GM21529 (cell line): ENCODE data around the gene ZNF446.
A peak's percentile ranks its signal among the peaks of the same experiment; 100 is the strongest.
"Not testable (repeated sequence)": the region's sequence is repeated elsewhere in the genome, so short reads cannot be mapped to it uniquely, and the experiment has no call there.

Source experiments
- ATAC-seq: cut with Tn5 transposase; IDR thresholded peaks from one replicate; pipeline ENCODE4 v1.9.1; 2021; ENCODE audit not compliant: unreplicated experiment

Gene ZNF446

DNA sequence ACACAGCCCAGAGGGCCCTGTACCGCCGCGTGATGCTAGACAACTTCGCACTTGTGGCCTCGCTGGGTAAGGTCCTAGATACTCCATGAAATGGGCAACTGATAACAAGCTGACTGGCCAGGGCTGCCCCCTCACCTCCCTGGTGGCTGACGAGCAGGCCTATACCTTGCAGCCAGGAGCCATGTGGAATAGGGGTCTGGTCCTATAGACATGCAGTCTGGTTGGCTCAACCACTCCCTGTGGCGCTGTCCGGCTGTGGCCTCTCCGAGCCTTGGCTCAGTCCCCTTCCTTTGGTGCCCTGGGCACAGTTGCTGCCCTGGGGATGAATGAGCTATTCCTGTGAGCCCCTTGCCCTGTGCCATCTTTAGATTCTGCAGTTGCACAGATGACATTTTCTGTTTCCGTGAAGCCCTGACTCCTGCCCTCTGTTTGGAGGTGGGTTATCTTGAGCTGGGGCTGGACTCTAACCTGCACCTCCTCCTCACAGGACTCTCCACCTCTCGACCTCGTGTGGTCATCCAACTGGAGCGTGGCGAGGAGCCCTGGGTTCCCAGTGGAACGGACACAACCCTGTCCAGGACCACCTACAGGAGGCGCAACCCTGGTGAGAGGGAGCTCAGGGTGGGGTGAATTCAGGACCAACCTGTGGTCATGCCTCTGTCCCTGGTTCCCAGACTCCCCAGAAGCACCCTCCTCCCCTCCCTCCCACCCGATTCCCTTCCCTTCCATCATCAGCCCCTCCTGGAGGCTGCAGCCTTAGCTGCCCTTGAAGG is 6.7 kb upstream of the ZNF446 start:
- no peak for ATAC-seq

DNA sequence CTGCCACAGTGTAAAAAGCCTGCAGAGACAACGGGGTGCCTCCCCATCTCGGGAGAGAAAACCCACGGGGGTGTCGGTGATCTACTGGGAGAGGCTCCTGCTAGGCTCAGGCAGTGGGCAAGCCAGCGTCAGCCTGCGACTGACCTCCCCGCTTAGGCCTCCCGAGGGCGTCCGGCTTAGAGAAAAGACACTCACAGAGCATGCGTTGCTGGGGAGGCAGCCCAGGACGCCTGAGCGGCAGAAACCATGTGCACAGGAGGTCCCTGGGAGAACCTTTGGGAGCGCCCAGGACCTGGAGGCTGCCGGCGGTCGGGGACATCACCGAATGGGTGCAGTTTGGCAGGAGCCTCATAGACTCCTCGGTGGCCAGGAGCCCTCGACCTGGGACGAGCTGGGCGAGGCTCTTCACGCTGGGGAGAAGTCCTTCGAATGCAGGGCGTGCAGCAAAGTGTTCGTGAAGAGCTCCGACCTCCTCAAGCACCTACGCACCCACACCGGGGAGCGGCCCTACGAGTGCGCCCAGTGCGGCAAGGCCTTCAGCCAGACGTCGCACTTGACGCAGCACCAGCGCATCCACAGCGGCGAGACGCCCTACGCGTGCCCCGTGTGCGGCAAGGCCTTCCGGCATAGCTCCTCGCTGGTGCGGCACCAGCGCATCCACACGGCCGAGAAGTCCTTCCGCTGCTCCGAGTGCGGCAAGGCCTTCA is 5.2 kb upstream of the ZNF446 start:
- not testable (repeated sequence) for ATAC-seq

DNA sequence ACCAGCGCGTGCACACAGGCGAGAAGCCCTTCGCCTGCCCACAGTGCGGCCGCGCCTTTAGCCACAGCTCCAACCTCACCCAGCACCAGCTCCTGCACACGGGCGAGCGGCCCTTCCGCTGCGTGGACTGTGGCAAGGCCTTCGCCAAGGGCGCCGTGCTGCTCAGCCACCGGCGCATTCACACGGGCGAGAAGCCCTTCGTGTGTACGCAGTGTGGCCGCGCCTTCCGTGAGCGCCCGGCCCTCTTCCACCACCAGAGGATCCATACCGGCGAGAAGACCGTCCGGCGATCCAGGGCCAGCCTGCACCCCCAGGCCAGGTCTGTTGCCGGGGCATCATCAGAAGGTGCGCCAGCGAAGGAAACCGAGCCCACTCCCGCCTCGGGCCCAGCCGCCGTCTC is 4.4 kb upstream of the ZNF446 start:
- no peak for ATAC-seq

DNA sequence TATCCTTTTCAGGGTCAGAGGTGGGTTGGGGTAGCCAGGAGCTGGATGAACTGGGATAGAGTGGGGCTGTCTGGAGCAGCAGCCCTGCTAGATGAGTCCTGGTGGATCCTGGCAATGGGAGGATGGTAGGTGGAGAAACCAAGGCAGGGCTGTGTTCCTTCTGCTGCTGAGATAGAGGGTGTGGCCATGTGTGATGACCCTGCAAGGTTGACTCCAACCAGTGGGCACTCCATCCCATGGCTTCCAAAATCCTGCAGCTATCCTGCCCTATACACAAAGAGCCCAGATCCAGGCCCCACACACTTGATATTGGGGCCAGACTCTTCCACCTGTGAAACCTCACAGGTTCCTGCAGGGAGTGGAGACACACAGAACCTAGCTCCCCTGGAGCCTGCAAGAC is 2.4 kb upstream of the ZNF446 start:
- no peak for ATAC-seq

DNA sequence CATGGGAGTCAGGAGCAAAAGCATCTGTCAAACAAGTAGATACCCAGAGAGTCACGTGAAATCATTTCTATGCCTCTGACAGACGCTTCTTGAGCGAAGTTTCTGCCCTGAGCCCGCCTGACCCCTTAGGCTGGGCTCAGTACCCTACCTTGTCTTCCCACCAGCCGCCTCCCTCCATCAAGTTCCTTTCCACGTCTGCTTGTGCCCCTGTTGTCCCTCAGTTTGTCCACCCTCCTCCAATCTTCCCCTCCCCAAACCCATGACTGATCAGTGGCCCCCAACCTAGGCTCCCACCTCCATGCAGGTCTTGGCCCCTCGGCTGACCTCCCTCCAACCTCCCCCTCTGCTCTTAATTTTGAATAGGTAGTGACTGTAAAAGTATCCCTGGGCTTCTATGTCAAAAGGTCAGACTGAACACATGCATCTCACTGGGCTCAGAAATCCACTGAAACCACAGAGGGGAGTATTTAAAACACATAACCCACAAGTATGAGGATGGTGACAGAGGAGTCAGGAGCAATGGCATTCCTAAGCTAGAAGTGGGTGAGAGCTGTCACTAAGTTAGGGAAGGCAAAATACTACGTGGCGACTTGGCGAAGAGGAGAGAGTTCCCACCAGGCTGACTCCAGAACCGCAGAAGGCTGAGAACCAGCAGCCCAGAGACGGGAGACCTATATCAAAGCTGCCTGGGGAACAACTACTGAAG is 1.7 kb upstream of the ZNF446 start:
- no peak for ATAC-seq

DNA sequence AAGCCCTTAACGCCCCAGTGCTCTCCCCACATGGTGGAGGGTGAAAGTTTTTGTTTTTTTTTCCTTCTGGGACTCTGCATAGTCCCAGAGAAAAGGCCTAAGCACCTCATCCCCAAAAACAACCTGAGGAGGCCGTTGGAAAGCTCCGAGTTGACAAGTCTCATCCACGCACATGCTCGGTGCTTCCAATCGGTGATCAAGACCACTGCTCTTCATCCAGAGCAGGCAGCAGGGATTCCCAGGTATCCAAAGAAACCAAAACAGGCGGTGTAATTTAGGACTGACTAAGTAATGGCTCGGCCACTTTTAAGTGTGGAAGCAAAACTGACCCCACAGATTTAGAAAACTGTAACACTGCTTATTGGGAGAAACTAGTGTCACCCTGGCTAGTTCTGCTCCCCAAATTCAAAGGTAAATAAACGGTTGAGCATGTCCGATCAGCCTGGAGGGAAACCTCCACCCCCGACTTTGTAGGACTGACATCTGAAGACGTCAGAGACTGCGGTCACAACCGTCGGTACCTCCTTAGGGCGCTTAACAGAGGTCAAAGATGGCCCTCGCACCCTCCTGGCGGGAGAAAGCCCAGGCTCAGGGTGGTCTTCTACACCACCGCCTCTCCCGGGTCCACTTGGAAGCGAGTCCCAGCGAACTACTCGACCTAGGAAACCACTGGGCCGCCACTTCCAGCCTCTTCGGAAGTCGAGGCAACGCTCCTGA is 997 bp upstream of the ZNF446 start:
- ATAC-seq, result peak; percentile 5

DNA sequence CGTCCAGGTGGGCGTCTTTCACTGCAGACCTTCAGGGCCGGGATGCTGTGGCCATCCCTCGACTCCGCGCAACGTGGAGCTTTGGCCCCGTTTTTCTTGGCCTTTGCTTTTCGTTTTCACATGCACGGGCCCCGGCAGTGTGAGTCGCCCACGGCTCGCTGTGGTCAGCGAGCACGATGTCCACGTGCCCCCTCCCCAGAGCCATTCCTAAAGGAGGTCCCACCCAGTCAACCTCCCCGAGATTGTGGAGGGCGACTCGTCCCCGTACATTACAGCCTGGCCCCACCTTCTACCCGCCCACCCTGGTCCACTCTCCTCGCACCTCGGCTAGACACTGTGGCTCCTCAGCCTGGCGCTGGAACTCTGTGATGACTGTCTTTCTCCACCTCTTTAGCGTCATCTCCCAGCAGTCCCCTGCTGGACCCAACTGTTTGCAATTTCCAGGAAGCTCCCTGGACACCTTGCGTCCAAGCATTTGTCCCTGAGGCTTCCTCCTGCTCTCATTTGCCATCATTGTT is 405 bp downstream of the ZNF446 start:
- no peak for ATAC-seq

DNA sequence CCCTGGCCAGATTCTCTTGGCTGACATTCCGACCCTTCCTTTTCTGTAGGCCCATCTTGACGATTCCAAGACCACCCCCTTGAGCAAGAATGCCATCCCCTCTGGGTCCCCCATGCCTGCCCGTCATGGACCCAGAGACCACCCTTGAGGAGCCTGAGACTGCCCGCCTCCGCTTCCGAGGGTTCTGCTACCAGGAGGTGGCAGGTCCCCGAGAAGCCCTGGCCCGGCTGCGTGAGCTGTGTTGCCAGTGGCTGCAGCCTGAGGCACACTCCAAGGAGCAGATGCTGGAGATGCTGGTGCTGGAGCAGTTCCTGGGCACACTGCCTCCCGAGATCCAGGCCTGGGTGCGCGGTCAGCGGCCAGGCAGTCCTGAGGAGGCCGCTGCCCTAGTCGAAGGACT is 978 bp downstream of the ZNF446 start:
- ATAC-seq, result no peak

DNA sequence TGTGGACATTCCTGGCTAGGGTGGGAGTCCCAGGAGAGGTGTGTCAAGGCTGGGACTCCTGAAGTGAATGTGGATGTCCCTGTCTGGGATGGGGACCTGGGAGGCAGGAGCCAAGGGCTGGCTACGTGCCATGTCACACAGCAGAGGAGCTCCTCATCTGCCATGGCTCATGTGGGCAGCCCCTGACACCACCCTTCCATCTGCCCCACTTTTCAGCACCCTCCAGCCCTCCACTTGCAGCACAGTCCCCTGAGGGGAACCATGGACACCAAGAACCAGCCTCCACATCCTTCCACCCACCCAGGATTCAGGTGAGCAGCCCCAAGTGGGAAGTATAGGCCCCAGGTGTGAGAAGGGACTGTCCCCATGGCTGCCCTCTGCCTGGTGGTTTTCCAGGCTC is 1.7 kb downstream of the ZNF446 start:
- no peak for ATAC-seq

DNA sequence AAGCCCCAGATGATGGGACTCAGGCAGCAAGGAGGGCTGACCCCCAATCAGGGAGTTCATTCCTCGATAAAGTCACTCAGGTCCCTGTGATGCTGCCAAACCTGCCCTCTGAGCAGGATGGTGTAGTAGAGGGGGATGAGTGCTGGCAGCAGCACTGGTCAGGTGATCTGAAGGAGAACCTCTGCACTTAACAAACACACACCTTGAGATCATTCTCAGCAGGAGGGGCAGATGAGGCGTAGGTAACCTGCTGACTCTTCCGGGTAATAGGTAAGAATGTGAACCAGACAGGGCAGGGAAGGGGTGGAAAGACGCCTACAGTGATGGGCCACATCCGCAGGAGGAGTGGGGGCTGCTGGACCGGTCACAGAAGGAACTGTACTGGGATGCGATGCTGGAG is 3.2 kb downstream of the ZNF446 start:
- no peak for ATAC-seq

DNA sequence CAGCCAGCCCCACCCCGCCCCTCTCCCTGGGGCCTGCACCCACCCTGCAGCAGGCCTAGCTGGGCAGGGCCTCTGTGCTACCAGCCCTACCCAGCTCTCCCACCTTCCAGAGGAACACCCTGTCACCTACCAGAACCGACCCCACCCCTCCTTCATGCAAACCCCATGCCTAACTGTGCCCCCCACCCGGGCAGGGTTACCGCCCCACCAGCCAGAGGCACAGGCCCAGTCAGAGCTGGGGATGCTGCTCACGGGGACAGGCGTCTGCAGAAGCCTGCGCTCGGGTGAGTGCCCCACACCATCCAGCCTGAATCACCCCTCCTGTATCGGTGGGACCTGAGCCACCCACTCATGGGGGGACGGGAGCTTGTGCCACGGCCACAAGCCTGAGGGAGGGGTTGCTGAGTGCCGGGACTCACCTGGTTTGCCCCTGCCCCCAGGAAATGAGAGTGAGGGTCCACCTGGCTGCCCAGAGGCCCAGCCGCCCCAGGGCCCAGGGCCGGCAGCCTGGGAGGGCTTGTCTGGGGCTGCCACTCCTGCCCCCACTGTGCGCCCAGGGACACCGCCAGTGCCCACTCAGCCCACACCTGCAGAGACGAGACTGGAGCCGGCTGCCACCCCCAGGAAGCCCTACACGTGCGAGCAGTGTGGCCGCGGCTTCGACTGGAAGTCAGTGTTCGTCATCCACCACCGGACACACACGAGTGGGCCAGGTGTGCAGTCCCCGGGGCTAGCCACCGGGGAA is 3.8 kb downstream of the ZNF446 start:
- no peak for ATAC-seq

DNA sequence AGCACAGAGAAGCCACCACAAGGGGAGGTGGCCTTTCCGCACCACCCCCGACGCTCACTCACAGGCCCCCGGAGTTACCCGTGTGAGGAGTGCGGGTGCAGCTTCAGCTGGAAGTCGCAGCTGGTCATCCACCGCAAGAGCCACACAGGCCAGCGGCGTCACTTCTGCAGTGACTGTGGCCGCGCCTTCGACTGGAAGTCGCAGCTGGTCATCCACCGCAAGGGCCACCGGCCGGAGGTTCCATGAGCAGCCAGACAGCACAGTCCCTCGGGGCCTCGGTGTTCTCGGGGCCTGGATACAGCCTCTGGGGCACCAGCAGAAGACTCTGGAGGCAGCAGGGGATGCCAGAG is 4.3 kb downstream of the ZNF446 start:
- ATAC-seq, result no peak

DNA sequence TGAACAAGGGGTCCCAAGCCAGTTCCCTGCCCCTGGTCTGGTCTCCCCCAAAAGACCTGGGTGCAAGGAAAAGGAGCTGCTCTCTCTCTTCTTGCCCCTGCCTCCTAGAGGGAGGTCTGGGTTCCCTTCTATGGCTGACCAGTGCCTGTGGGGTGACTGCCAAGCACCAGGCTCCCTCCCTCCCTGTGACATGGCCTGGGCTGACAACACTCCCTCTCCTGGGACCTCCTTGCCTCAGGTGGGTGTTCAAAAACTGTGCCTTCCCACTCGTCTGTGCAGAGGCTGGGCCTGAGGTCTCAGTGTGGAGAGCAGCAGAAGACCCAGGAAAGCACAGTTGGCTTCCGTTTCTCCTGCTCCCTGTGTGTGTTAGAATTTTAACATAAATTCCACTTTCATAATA is 4.7 kb downstream of the ZNF446 start:
- ATAC-seq, result no peak

DNA sequence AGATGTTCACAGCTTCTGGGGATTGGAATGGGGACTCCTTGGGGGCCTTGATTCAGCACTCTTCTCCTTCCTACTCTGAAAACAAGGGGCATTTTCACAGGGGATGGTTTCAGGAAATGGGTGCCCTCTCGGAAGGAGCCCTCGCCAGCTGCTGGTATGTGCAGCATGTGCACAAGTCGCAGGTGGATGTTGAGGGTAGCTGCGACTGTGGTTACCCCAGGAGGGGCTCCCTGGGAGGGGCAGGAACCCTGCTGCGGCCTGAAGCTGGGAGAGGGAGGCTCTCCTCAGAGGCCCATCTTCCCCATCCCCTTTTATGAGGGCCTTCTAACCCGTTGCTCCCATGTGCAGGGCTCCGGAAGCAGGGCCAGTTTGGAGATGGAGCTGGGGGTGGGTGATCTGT is 6.2 kb downstream of the ZNF446 start:
- ATAC-seq, result no peak

DNA sequence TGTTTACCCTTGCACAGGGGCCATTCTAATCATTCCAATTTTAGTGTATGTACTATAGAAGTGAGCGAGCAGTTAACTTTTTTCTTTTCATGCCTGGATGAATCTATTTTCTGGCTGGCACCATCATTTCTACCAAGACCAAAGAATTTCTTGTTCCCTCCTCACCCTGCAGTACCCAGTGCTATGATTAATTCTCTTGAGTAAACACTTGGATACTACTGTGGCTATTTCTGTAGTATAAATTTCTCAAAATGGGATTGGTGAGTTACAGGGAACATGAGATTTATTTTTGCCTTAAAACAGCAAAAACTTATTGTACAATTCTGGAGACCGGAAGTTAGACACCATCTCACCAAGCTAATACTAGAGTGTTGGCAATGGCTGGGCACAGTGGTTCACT is 7.6 kb downstream of the ZNF446 start:
- ATAC-seq, result no peak

DNA sequence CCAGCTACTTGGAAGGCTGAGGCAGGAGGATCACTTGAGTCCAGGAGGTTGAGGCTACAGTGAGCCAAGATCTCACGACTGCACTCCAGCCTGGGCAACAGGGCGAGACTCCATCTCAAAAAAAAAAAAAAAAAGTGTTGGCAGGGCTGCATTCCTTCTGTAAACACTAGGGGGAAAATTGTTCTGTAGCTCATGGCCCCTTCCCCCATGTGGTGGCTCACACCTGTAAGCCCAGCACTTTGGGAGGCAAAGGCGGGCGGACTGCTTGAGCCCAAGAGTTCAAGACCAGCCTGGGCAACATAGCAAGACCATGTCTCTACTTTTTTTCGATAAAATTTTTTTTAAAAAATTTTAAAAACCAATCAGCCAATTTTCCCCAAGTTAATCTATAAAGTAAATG is 8.2 kb downstream of the ZNF446 start:
- ATAC-seq, result not testable (repeated sequence)

DNA sequence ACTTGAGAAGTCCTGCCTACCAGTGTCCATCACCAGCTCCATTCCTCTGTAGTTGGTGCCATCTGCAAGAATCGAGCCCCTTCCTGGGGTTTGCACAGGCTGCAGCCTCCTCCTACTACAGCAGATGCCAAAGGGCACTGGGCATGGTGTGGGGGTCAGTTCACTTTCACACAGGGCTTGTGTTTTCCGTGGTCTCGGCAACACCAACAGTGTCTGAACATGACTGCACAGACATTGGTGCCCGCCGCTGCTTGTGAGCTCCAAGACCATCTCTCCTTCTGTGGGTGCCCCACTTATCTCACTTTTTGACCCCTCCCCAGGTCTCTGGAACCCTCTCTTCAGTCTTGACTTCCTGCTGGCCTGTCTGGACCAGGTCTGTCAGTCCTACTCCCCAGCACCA is 15.2 kb downstream of the ZNF446 start:
- ATAC-seq, result no peak

DNA sequence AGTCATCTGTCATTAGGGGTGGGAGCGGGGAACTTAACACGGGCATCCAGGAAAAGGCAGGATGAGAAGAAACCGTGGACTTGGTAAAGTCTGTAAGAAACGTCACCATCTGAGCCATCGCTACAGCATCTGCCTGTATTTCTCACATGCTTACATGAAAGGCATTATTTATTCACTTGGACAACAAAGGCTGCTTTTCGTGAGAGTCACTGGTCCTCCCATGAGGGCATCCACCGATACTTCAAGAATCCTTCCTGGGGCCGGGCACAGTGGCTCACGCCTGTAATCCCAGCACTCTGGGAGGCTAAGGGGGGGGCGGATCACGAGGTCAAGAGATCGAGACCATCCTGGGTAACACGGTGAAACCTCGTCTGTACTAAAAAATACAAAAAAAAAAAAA is 16.1 kb downstream of the ZNF446 start:
- no peak for ATAC-seq

DNA sequence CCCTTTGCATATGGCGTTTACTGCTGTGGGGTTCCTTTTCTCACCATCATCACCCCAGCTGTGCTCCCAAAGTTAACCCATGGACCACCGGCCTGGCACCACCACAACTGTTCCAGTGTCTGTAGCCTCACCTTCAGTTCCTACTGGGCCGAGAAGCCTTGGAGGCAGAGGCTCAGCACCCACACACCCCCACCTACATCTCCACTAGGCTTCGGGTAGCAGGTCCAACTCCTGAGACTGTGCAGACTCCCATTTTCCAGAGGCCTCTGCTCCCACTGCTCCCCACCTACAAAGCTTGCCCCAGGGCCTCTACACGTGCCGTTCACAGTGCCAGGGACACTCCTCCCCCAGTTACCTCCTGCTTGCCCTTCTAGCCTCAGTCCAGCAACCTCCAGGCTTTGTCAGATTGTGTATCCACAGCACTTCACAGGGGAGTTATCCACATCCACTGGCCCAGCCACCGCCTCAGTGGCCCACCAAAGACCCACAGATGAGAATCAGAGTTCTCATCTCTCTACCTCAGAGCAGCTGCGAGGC is 21.6 kb downstream of the ZNF446 start:
- ATAC-seq, result no peak

DNA sequence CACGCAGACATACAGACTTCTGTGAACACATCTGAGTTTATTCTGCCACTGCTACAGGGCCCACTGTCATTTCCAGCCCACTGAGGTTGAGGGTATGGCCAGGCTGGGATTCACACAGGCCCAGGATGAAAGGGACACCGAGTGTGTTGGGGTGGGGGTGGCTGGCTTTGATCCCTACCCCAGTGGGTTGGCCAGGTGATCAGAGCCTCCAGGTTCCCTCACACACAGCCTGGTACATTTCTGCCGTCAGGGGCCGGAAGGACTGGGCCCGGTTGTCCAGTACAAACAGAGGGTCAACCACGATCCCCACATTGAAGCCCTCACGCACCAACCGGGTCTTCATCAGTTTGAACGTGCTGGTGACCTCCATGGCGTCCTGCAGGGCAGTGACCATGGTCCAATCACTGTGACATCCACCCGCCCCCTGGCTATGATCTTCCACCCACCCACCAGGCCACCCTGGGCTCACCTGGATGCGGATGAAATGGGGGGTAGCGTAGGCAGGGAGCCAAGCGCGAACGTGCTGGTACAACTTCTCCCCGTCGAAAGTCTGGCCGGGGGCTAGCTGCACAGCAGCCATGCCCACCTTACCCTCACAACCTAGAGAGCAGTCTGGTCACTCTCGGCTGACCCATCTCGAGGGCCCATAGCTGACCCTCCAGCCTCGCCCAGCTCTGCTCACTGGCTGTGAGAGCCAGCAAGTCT is 22.3 kb downstream of the ZNF446 start:
- no peak for ATAC-seq
